NCI-H446 treated with DMSO at 0.1 percent for 48 hours (cell line): ENCODE results near the gene C20orf202.

Experiments used
- DNase-seq: peaks from one replicate; lab custom pipeline; 2025; lab: John Stamatoyannopoulos, UW

C20orf202 gene

DNA sequence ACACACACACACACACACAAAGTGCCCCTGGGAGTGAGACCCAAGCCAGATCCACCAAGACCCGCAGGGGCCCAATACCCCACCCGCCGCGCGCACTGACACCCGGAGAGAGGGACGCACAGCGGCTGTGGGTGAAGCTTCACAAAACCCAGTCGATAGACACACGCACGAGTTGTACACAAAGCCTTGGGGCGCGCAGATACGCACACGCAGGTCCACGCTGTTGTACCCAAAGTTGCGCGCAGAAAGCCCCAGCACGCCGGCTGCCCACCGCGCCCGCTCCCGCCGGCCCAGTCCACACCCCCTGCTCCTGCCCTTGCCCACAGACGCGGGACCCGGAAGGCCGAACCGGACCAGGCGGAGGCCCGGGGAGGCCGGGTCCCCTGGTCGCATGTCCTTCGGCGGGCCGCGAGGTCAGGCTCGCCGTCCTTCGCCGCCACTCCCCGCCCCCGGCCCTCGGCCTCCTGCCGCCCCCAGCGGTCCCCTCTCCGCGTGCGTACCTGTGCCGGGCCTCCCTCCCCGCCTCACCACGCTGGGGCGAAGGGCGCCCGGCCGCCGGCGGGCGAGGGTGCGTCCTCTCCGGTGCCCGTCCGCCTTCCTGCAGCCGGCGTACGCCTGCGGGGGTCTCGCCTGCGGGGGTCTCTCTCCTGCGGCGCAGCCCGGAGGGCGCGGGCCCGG lies 18.5 kb upstream of the C20orf202 start, which contains the start of gene TMEM74B:
TSS of gene TMEM74B (minus strand) at position 344 of the 678 bp plus-strand sequence. CDS start 1,180 bp downstream, outside the sequence.
- no peak for DNase-seq

DNA sequence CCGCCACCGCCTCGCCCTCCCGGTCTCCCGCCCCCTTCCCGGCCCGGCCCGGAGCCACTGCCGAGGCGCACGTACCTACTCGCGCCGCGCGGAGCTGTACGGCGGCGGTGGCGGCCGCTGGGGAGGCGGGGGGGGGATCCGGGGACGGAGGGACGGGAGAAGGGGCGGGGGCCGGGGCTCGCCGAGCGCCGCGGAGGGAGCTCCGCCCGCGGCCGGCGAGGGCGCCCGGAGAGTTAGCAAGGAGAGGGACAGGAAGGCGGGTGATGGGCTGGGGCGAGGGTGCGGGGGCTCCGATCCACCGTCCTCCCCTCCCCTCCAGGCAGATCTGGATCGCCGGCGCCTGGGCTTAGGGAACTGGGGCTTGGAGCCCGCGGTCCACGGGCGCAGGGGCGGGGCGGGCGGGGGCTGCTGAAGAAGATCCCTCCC lies 17.9 kb upstream of the C20orf202 start:
- no peak for DNase-seq

DNA sequence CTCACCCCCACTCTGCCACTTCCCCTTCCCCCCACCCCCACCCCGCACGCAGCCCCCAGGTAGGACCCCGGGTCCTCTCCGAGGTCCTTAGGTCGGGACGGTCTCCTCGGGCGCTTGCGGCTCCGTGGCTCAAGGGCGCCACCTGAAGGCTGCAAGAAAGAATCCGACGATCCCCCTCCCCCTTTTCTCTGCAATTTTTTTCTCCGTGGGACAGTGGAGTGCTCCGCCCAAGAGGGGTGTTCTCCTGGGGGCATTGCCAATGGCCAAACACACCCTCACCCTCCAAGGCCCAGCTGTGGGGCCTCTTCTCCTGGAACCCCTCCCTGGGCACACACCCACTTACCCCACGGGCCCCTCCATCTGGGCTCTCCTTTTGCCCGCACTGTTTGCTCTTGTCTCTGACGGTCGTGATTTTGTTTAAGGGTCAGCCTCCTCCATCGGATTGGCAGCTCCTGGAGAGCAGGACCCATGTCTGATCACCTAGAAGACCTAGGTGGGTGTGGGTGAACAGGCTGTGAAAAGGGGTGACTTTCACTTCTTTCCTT lies 17.4 kb upstream of the C20orf202 start:
- DNase-seq, result peak; percentile 1

DNA sequence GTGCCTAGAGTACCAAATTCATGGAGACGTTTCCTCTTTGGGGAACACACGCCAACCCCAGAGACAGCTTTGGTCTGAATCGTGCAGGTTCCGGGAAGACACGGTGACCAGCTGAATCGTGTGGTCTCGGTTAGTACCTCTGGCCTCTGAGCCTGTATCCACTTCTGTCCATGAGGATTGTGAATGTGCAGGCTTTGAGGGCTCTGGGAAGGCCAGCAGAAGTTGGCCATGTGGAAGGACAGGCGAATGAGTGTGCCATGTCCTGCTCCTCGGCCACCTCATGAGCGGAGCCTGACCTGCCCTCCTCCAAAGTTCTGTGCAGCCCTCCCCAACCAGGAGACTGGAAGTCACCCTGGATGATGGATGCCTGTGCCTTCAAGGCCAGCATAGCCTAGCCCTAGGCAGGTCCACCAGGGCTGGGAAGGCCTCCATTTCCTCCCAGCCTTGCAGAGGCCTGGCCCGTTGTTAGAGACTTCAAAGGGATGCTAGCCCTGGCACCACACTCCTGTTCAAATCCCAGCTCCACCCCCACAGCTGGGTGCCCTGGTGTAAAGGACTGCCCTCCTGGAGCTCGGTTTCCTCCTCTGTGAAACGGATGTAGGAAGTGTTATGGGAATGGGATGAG lies 16.8 kb upstream of the C20orf202 start:
- no peak for DNase-seq

DNA sequence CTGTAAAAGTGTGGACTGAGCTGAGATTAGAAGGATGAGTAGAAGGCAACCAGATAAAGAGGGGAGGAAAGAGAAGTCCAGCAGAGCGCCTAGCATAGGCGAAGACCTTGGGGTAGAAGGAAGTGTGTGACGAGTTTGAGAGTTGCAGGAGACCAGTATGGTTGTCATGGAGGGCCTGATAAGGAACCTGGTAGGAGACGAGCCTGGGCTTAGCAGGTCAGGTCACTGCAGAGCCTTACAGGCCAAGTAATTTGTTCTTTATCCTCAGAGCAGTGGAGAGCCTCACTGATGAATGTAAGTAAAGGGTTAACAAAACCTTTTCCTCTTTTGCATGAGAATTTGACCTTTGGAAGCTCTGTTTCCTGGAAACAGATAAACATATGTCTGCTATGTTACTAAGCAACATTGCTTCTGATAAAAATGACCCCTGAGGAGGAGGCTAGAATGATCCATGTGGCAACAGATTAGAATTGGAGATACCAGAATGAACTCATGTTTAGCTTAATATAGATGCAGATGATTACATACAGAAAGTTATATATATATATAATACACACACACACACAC lies 15.6 kb upstream of the C20orf202 start:
- DNase-seq, result no peak

DNA sequence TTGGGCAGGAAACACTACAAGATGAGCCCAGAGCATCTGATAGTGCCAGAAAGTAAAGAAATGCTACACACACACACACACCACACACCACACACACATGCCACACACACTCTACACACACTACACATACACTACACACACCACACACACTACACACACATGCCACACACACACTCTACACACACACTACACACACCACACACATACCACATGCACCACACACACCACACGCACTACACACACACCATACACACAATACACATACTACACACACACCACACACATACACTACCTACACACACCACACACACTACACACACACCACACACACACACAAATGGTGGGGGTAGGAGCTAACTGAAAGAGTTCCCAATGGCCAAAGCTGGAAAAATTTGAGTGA lies 14.9 kb upstream of the C20orf202 start:
- DNase-seq, result no peak

DNA sequence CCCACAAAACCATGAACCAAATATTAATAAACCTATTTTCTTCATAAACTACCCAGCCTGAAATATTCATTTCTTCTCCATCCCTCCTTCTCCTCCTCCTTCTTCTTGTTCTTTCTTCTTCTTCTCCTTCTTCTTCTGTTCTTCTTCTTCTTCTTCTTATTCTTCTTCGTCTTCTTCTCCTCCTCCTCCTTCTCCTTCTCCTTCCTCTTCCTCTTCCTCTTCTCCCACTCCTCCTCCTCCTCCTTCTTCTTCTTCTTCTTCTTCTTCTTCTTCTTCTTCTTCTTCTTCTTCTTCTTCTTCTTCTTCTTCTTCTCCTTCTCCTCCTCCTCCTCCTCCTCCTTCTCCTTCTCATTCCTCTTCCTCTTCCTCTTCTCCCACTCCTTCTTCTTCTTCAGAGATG lies 13.4 kb upstream of the C20orf202 start:
- DNase-seq, result no peak

DNA sequence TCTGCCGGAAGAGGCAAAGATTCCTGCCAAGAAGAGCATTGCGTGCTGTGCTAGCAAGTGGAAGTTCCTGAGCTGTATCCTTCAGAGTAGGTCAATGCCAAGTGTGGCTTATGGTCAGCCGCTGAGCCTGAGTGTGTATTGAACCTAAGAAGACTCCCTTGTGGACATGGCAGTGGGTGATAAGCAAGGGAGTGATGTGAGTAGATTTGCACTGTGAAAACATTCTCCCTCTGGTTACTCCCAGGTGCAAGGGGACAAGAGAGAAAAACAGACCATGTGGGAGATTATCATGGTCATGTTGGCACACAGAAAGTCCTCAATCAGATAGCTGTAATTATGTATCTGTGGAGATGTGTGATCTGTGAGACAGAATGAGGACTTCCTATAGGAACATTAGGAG lies 12.4 kb upstream of the C20orf202 start:
- DNase-seq, result no peak

DNA sequence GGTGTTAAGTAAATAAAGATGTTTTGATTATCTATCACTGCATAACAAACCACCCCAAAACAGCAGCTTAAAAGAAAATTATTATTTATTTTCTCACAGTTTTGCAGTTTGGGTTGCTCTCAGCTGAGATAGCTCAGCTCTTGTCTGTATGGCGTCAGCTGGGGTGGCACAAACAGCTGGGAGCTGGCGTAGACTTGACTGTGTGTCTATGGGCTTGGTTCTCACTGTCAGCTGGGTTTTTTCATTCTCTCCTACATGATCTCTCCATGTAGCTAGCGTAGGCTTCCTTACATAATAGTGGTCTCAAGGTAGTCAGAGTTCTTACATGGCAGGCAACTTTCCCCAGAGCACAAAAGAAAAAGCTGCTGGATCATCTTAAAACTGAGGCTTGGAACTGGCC lies 12.0 kb upstream of the C20orf202 start:
- no peak for DNase-seq

DNA sequence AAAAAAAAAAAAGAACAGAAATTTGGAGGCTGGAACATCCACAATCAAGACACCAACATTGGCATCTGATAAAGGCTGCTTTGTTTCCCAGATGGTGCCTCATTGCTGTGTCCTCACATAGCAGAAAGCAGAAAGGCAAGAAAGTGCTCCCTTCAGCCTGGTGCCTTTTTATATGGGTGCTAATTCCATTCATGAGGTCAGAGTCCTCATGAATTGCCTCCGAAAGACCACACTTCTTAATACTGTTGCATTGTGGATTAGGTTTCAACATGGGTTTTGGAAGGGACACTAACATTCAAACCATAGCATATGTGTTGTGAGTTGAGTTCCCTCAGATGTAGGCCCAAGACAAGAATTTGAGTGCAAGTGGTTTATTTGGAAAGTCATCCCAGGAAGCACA lies 8.0 kb upstream of the C20orf202 start:
- no peak for DNase-seq

DNA sequence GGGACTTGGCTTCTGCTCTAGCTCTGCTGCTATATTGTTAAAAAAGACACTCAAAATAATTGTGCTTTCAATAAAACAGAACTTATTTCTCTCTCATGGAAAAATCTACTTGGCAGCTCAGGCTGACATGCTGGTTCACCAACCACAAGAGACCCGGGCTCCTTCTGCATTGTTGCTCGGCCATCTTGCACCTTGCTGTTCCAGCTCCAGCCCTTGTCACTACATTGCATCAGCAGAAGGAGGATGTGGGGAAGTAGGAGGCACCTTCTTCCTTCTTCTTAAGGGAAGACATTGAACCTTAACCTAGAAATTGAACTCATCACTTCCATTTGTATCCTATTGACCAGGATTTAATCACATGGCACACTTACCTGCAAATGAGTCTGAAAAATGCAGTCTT lies 6.6 kb upstream of the C20orf202 start:
- no peak for DNase-seq

DNA sequence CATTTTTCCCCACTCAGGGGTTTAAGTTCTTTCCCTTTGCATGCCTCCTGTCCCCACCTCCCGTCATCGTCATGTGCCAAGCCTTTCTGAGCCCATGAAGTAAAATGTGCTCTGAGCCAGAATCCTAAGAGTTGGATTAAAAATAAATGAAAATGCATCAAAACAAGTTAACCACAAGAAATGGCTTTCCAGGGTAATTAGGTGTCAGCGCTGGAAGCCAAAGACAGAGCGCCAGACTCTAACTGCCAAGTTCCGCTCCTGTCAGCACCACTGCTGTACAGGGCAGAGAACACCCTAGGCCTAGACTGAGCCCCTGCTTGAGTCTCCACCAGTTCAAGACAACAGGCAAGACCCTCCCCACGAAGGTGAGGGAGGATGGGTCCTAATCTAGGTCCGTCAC lies 5.5 kb upstream of the C20orf202 start:
- DNase-seq, result no peak

DNA sequence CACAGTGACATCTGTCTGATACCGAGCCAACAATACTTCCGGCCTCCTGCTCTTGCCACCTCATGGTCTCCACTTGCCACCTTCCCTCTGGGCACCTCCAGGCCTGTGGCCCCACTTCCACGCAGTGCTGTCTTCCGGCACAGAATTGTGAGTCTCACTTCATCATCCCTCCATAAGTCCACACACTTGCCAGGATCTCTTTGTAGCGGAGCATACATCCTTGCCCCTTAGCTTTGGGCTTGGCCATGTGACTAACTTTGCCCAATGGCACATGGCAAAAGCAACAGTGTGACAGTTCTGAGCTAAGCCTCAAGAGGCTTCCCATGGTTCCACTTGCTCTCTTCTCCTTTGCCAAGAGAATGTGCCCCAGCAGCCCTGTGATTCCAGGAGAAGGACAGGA lies 4.5 kb upstream of the C20orf202 start:
- DNase-seq, result no peak

DNA sequence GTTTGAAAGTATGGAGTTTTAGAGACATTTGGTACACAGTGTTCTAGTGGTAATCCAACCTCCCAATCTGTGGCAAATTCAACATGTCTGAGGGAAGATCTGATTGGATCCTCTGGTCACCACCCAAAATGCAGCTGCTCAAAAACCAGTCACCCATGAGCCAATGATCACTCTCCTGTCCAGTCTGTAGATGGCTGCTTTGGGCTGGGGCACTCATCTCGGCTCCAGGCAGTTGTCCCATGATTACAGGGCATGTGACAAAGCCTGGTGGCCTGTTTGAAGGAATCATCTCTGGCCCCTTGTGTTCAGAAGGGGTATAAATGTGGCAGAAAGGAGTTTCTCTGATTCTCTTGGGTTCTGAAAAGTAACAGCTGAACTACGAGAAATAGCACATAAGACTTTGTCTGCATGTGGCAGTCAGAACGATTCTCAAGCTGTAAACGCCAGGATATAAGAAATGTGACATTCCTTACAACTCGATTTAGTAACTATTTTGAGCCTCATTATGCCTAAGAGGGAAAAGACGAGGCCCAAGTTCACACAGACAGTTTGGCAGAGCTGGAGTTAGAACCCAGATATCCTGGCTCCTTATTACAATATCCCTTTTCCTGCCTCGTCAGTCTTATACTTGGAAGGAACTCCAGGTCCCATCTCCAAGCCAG lies 3.9 kb upstream of the C20orf202 start:
- DNase-seq, result no peak

DNA sequence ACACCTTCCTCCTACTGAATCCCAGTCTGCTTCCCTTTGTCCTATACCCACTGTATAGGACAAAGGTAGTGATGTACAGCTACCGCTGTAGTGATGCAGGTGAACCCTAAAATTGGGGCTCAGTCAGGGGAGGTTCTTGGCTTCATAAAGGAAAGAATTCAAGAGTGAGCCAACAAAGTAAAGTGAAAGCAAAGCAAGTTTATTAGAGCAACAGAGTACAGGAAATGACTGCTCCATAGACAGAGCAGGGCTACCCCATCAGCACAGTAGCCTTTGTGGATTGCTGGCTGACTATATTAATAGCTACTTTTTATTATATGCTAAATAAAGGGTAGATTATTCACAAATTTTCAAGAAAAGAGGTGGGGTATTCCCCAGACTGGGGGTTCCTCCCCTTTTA lies 3.3 kb upstream of the C20orf202 start:
- no peak for DNase-seq

DNA sequence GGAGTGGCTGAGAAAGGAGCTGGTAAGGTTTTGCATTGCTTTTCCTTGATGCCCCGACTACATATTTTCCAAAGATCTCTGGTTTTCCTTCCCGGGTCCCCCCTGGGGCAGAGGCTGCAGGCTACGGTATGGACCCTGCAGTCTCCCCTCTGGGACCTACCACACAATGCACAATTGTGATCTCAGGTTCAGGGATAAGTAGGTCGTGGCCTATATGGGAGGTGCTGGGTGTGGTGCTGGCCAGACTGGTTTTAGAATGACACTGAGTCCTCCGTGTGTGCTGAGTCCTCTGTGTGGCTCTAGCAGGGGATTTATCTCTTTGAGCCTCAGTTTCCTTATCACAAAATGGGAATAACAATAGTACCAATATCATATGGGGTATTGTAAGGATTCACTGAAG lies 376 bp downstream of the C20orf202 start:
- no peak for DNase-seq

DNA sequence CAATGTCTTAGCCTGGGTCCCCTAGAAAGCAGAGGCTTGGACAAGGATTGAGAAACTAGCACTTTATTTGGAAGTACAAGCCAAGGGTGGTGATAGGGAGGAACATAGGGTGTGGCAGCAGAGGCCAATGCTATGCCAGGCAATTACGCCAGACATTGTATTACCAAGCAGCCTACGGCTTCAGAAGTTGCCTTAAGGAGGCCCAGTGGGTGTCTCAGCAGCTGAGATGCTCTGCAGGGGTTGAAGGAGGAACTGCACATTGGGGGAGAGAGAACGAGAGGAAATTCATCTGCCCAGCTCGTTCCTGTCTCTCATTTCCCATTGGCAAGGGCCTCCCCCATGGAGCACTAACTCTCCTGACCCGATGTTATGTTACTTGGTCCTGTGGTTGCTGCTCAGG lies 859 bp downstream of the C20orf202 start:
- DNase-seq, result no peak

DNA sequence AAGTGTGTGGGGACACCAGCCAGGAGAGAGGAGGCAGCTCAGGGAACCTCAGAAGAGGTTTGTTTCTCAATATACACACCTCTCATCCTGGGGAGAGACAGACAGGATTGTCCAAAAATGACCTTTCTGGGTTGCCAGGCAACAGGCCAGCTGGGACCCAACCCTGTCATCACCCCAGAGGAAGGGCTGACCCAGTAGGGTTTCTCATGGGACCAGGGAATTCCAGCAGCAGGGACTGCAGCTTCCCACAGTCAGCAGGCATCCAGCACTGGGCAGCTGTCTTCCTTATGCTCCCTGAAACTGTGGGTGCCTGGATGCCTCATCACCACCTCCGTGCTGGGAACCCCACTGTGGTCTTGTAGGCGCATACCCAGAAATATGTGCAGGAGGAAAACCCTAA lies 1.3 kb downstream of the C20orf202 start:
- no peak for DNase-seq

DNA sequence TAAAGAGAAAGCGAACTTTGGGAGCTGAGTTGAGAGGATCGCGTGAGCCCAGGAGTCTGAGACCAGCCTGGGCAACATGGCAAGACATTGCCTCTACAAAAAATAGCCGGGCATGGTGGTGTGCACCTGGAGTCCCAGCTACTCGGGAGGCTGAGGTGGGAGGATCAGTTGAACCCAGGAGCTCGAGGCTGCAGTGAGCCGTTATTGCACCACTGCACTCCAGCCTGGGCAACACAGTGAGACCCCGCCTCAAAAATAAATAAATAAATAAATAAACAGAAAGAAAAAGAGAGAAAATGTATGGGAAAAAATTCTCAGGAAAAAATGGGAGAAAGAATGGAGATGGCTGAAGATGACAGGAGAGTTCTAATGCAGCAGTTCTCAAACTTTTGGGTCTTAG lies 2.5 kb downstream of the C20orf202 start:
- DNase-seq, result no peak

DNA sequence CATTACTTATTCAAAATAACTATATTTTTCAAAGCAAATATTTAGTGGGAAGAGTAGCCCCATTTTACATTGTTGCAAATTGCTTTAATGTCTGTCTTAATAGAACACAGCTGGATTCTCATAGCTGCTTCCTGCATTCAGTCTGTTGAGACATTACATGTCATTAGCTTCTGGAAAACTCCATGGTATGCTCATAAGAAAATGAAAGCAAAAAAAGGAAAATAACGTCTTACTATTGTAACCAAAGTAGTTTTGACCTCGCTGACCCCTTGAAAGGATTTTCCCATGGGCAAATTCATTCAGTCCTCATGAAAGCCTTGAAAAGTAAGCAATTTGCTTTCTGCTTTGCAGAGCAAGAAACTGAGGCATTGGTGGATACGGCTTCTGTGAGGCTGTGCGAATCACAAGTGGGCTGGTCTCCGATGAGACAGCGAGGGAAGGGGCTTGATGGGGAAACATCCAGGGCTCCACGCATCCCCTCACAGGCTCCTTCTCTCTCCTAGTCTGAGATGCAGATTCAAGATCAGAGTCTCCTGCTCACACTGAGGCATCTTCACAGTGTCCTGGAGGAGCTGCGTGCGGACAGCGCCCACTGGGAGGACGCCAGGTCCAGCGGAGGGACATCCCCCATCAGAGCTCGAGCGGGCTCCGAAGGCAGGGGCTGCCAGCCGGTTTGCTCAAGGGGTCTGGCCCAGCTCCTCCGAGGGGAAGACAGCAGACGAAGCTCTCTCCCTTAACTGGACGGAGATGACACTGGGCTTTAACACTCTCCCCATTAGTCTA lies 3.3 kb downstream of the C20orf202 start:
- no peak for DNase-seq

DNA sequence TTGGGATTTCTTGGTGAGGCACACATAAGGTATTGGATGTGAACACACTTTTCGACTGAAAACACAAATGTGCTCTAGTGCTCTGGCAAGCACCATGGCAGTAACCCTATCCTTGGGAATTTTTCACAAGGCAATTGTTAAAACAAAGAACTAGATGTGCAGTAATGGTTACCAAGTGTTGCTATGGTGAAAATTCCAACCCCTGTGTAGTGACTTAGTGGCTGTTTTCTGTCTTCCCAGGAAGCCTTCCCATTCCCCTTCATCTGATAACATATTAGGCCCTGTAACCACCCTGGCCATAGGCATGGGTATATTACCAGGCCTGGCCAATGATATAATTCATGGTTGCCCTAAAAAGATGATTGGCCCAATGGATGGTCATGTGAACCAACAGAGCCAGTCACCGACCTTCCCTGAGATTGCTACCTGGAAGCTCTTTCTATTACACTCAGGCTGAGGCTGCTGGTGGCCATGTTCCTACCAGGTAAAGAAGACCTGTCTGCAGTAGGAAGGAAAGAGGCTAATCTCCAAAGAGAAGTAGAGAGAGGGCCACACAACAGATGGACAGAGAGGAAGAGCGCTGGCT lies 4.1 kb downstream of the C20orf202 start:
- DNase-seq, result no peak
